ENCODE results near the gene DECR2. TPM values are rescaled to one million over a fixed set of nuclear protein-coding genes. Genes with fewer than 3 reads are reported as not detected.

DECR2 gene
- total RNA-seq, 4 donors from 2014 or later: 13.6 to 19.6 (median 17.0) TPM

GRCh38 chr16:370979-371514 is 30.6 kb upstream of the DECR2 start:
- Histone ChIP-seq H3K27me3 (no peaks in the 10 kb centered on the region), H3K36me3 (peaks cover 14 to 80% (median 27%) of the 10 kb centered on the region in 3 donors), H3K4me3 (peak overlapping the region in 3 of 4 donors; percentile 54 to 73 (median 58)), H3K27ac (peak overlapping the region; percentile 61 to 84 (median 76)), H3K9me3 (no peaks in the 10 kb centered on the region), H3K4me1 (peaks cover 16 to 25% (median 16%) of the 10 kb centered on the region in 3 donors)
- DNase-seq: no peak
- no peak for TF ChIP-seq POLR2A (IDR thresholded peaks at IDR 0.05)
- 47 to 51% methylated on average over 4 to 5 of the region's 10 CpGs for whole genome bisulfite sequencing, 2 donors
- intact Hi-C loops (cut with DNase I): no loop called here

GRCh38 chr16:371515-372301 is 30.0 kb upstream of the DECR2 start:
- no peak for DNase-seq

GRCh38 chr16:372302-372983 is 29.2 kb upstream of the DECR2 start:
- WGBS, 2 donors: 83 to 94% methylated on average over 5 to 9 of the region's 19 CpGs
- peaks cover 16 to 25% (median 16%) of the 10 kb centered on the region in 3 donors for H3K4me1 ChIP-seq
- peaks cover 10 to 80% (median 24%) of the 10 kb centered on the region in 3 donors for H3K36me3 ChIP-seq
- no peaks in the 10 kb centered on the region for H3K27me3 ChIP-seq
- intact Hi-C loops (cut with DNase I): no loop called here
- no peak for DNase-seq
- no peak overlapping the region for H3K4me3 ChIP-seq
- H3K27ac ChIP-seq: no peak overlapping the region
- no peak for TF ChIP-seq CTCF (IDR thresholded peaks at IDR 0.05)
- TF ChIP-seq POLR2A (IDR thresholded peaks at IDR 0.05): no peak
- H3K9me3 ChIP-seq: no peaks in the 10 kb centered on the region

More at GRCh38 chr16:371515-372301, 30.0 kb upstream of the DECR2 start:
- WGBS, 2 donors: 92 to 98% methylated on average over 8 to 16 of the region's 31 CpGs
- H3K4me3 ChIP-seq: no peak overlapping the region
- H3K27me3 ChIP-seq: no peaks in the 10 kb centered on the region
- H3K27ac ChIP-seq: peak overlapping the region in 1 of 4 donors; percentile 77
- H3K36me3 ChIP-seq: peaks cover 14 to 80% (median 26%) of the 10 kb centered on the region in 3 donors
- TF ChIP-seq CTCF (IDR thresholded peaks at IDR 0.05) (no peak), POLR2A (IDR thresholded peaks at IDR 0.05) (no peak)
- intact Hi-C loops (cut with DNase I): no loop called here
- peaks cover 16 to 25% (median 16%) of the 10 kb centered on the region in 3 donors for H3K4me1 ChIP-seq
- no peaks in the 10 kb centered on the region for H3K9me3 ChIP-seq

- Histone ChIP-seq H3K27ac (no peak overlapping the region), H3K4me3 (no peak overlapping the region), H3K9me3 (no peaks in the 10 kb centered on the region), H3K36me3 (peaks cover 7 to 78% (median 17%) of the 10 kb centered on the region in 3 donors), H3K4me1 (peaks cover 16 to 25% (median 16%) of the 10 kb centered on the region in 3 donors), H3K27me3 (no peaks in the 10 kb centered on the region)
- no peak for TF ChIP-seq POLR2A (IDR thresholded peaks at IDR 0.05)
- TF ChIP-seq CTCF (IDR thresholded peaks at IDR 0.05): no peak
- 67 to 75% methylated on average over 4 of the region's 5 CpGs for WGBS, 2 donors
- intact Hi-C loops (cut with DNase I): no loop called here
- no peak for DNase-seq
Observed at GRCh38 chr16:373020-373598, 28.6 kb upstream of the DECR2 start.

GRCh38 chr16:373848-374615 is 27.7 kb upstream of the DECR2 start:
- TF ChIP-seq CTCF (IDR thresholded peaks at IDR 0.05) (no peak), POLR2A (IDR thresholded peaks at IDR 0.05) (no peak)
- no peaks in the 10 kb centered on the region for H3K27me3 ChIP-seq
- H3K27ac ChIP-seq: no peak overlapping the region
- WGBS, 2 donors: 85% methylated on average over 19 of the region's 44 CpGs; no CpG with 5 or more reads in 1 of the 2 donors
- no peaks in the 10 kb centered on the region for H3K9me3 ChIP-seq
- intact Hi-C loops (cut with DNase I): no loop called here
- peaks cover 16 to 28% (median 16%) of the 10 kb centered on the region in 3 donors for H3K4me1 ChIP-seq
- H3K4me3 ChIP-seq: no peak overlapping the region
- peaks cover 3 to 69% (median 11%) of the 10 kb centered on the region in 3 donors for H3K36me3 ChIP-seq
- DNase-seq: no peak
